Calu3 (cell line): ENCODE measurements around the gene ZNF784. TPM values are rescaled to one million over a fixed set of nuclear protein-coding genes. Genes with fewer than 3 reads are reported as not detected.

Experiments used
- BruUV-seq: library from RNA; stranded (reverse); fragments of 400-500 nt; replicated peaks from 2 replicates; lab custom pipeline; 2021; lab: Mats Ljungman, UMichigan
- CTCF ChIA-PET: fragments of 300-600 bp; sonication (Branson Sonifier 250); formaldehyde crosslinking; loops from one replicate; lab custom pipeline; 2022; ENCODE audit warnings: antibody characterized with exemption; lab: Charles Lee
- DNase-seq: peaks from one replicate; pipeline ENCODE4 v3.0.0; 2022
- H3K27ac Mint-ChIP-seq: one replicate; pipeline ENCODE4 v1.8.0; 2022; ENCODE audit warnings: mixed read lengths; ENCODE audit not compliant: unreplicated experiment
- H3K27me3 Mint-ChIP-seq: one replicate; pipeline ENCODE4 v1.8.0; 2022; ENCODE audit warnings: mixed read lengths; ENCODE audit not compliant: unreplicated experiment
- H3K36me3 Mint-ChIP-seq: one replicate; pipeline ENCODE4 v1.8.0; 2022; ENCODE audit warnings: mild to moderate bottlenecking, moderate library complexity, mixed read lengths; ENCODE audit not compliant: insufficient read depth, unreplicated experiment
- H3K4me1 Mint-ChIP-seq: one replicate; pipeline ENCODE4 v1.8.0; 2022; ENCODE audit warnings: mild to moderate bottlenecking, low read depth, mixed read lengths; ENCODE audit not compliant: unreplicated experiment
- H3K4me3 Mint-ChIP-seq: one replicate; pipeline ENCODE4 v1.8.0; 2022; ENCODE audit warnings: mild to moderate bottlenecking, low read depth, moderate library complexity, mixed read lengths; ENCODE audit not compliant: unreplicated experiment
- H3K9me3 Mint-ChIP-seq: one replicate; pipeline ENCODE4 v1.8.0; 2022; ENCODE audit warnings: low read depth, mixed read lengths; ENCODE audit not compliant: unreplicated experiment
- CTCF ChIP-seq: fragments of 200-600 bp; IDR thresholded peaks from one replicate; pipeline ENCODE4 v1.8.0; 2022; ENCODE audit warnings: antibody characterized with exemption; ENCODE audit not compliant: unreplicated experiment
- intact Hi-C: fragments of 100-400 bp; cut with micrococcal nuclease; formaldehyde crosslinking; loops from one replicate; pipeline ENCODE4 v1.10.0; 2022; ENCODE audit not compliant: unreplicated experiment
- total RNA-seq: library from RNA; stranded (reverse); gene quantifications from 2 replicates; pipeline ENCODE4 v1.2.3, GENCODE V29; 2022

ZNF784 gene
- total RNA-seq, 1 experiment from 2014 or later: 6.0 TPM

- Mint-ChIP-seq H3K4me1 (peaks cover 29% of the 10 kb centered on the region), H3K4me3 (peak within 1 kb of the TSS; percentile 80), H3K36me3 (peaks cover 28% of the 10 kb centered on the region), H3K9me3 (no peaks in the 10 kb centered on the region), H3K27ac (peak within 1 kb of the TSS; percentile 52), H3K27me3 (peaks cover 11% of the 10 kb centered on the region)
- CTCF ChIA-PET: interaction anchor here (0.6 to 1.5 kb wide), 2 partner anchors 14 to 18 kb away, joined by 4 read pairs; partner anchors contain the start of gene FIZ1
- intact Hi-C loops: loop anchor here (5.0 kb wide), 1 partner anchor 33 kb away; the partner anchor contains the start of gene SBK3
- BruUV-seq: no TSS peak
- TF ChIP-seq CTCF: no peak
- peak; percentile 95 for DNase-seq
Measured at GRCh38 chr19:55580628-55581144, 43.7 kb downstream of the ZNF784 start, which contains the start of gene ZNF579. TSS of gene ZNF579 (minus strand) at chr19:55580848. CDS start at chr19:55579639, 1,209 bp downstream.

- no peak for TF ChIP-seq CTCF
- H3K27ac Mint-ChIP-seq: peak overlapping the region; percentile 52
- TSS peak; percentile 30 for BruUV-seq
- H3K4me1 Mint-ChIP-seq: peaks cover 22% of the 10 kb centered on the region
- H3K36me3 Mint-ChIP-seq: peaks cover 28% of the 10 kb centered on the region
- intact Hi-C loops: loop anchor here (5.0 kb wide), 1 partner anchor 33 kb away; the partner anchor contains the start of gene SBK3
- H3K27me3 Mint-ChIP-seq: peaks cover 4% of the 10 kb centered on the region
- H3K4me3 Mint-ChIP-seq: peak overlapping the region; percentile 80
- no peaks in the 10 kb centered on the region for H3K9me3 Mint-ChIP-seq
- CTCF ChIA-PET: interaction anchor here (1.5 kb wide), 1 partner anchor 19 kb away, joined by 4 read pairs; the partner anchor contains the start of gene FIZ1
- DNase-seq: no peak
Measured at GRCh38 chr19:55579766-55580621, 44.4 kb downstream of the ZNF784 start.

- DNase-seq: no peak
- CTCF ChIA-PET: no interaction called here
- TF ChIP-seq CTCF: no peak
- H3K36me3 Mint-ChIP-seq: peaks cover 28% of the 10 kb centered on the region
- peaks cover 22% of the 10 kb centered on the region for H3K4me1 Mint-ChIP-seq
- H3K27me3 Mint-ChIP-seq: no peaks in the 10 kb centered on the region
- peak overlapping the region; percentile 80 for H3K4me3 Mint-ChIP-seq
- no TSS peak for BruUV-seq
- intact Hi-C loops: no loop called here
- peak overlapping the region; percentile 52 for H3K27ac Mint-ChIP-seq
- no peaks in the 10 kb centered on the region for H3K9me3 Mint-ChIP-seq
Measured at GRCh38 chr19:55578761-55579747, 45.3 kb downstream of the ZNF784 start.
